Vagina (tissue), 2 donors: ENCODE data around the gene TMEM186. TPM values are rescaled to one million over a fixed set of nuclear protein-coding genes. Genes with fewer than 3 reads are reported as not detected.

ENCODE experiments used
- DNase-seq, 2 donors: peaks; one replicate each; pipeline ENCODE4 v3.0.0-alpha.2; 2017; ENCODE audit errors: extremely low spot score in 2 of 2
- H3K27ac ChIP-seq: fragments of 200-600 bp; sonication (generic); one replicate; pipeline ENCODE4 v1.5.1; 2019
- H3K27me3 ChIP-seq: fragments of 200-600 bp; sonication (generic); one replicate; pipeline ENCODE4 v1.5.1; 2019
- H3K36me3 ChIP-seq, 2 donors: fragments of 200-600 bp; sonication (generic); one replicate each; pipeline ENCODE4 v1.5.1; 2017 to 2019
- H3K4me1 ChIP-seq: fragments of 200-600 bp; sonication (generic); one replicate; pipeline ENCODE4 v1.5.1; 2019
- H3K4me3 ChIP-seq, 2 donors: fragments of 200-600 bp; sonication (generic); 1 replicate in 1 of 2; 2 replicates in 1 of 2; pipeline ENCODE4 v1.5.1; 2016 to 2019
- H3K9me3 ChIP-seq: fragments of 200-600 bp; sonication (generic); one replicate; pipeline ENCODE4 v1.5.1; 2019
- CTCF ChIP-seq, 3 experiments: fragments of 450-650 bp in 2 of 3; fragments of 200-600 bp in 1 of 3; sonication (generic) in 1 of 3; IDR thresholded peaks; one replicate each; pipeline ENCODE4 v1.5.1; 2017 to 2019; ENCODE audit warnings: antibody characterized with exemption in 3 of 3, mild to moderate bottlenecking in 2 of 3, moderate library complexity in 2 of 3
- POLR2A ChIP-seq, 2 donors: fragments of 450-650 bp; IDR thresholded peaks; one replicate each; pipeline ENCODE4 v1.6.1; 2017; ENCODE audit warnings: antibody characterized with exemption in 2 of 2, mild to moderate bottlenecking in 2 of 2, moderate library complexity in 2 of 2
- POLR2AphosphoS5 ChIP-seq, 2 donors: sonication (generic); formaldehyde crosslinking; IDR thresholded peaks; one replicate each; pipeline ENCODE4 v1.9.0; 2017; ENCODE audit warnings: antibody characterized with exemption in 2 of 2, mild to moderate bottlenecking in 2 of 2, low read depth in 1 of 2; ENCODE audit not compliant: insufficient read depth in 1 of 2
- intact Hi-C: fragments of 100-400 bp; cut with DNase I; formaldehyde crosslinking; loops from one replicate; pipeline ENCODE4 v1.15.1; 2023
- total RNA-seq: library from RNA; depleted of rRNA; stranded (reverse); fragments of >200 nt; gene quantifications from one replicate; pipeline ENCODE4 v1.2.3, GENCODE V29; 2016

TMEM186 gene
- total RNA-seq, 1 donor from 2014 or later, result 2.9 TPM

GRCh38 chr16:8832717-8833105 lies 35.3 kb upstream of the TMEM186 start:
- Histone ChIP-seq H3K4me3 (no peak overlapping the region), H3K27ac (no peak overlapping the region), H3K4me1 (no peaks in the 10 kb centered on the region), H3K9me3 (no peaks in the 10 kb centered on the region), H3K27me3 (no peaks in the 10 kb centered on the region), H3K36me3 (peaks cover 0 to 10% of the 10 kb centered on the region in 2 donors)
- no peak for TF ChIP-seq CTCF (IDR thresholded peaks at IDR 0.05)
- no peak for TF ChIP-seq POLR2AphosphoS5 (IDR thresholded peaks at IDR 0.05; ENCODE audit: insufficient read depth in 1 of 2, low read depth in 1 of 2)
- intact Hi-C loops, result no loop called here
- DNase-seq, result no peak

GRCh38 chr16:8831871-8832716 lies 34.7 kb upstream of the TMEM186 start:
- H3K4me3 ChIP-seq, result no peak overlapping the region
- no peak for DNase-seq
- no peaks in the 10 kb centered on the region for H3K27me3 ChIP-seq
- no peaks in the 10 kb centered on the region for H3K4me1 ChIP-seq
- H3K9me3 ChIP-seq, result no peaks in the 10 kb centered on the region
- intact Hi-C loops, result no loop called here
- no peak overlapping the region for H3K27ac ChIP-seq
- TF ChIP-seq POLR2A (IDR thresholded peaks at IDR 0.05) (no peak), POLR2AphosphoS5 (IDR thresholded peaks at IDR 0.05; ENCODE audit: insufficient read depth in 1 of 2, low read depth in 1 of 2) (no peak), CTCF (IDR thresholded peaks at IDR 0.05) (no peak)
- H3K36me3 ChIP-seq, result peaks cover 0 to 10% of the 10 kb centered on the region in 2 donors

- Histone ChIP-seq H3K27me3 (no peaks in the 10 kb centered on the region), H3K4me3 (no peak overlapping the region), H3K36me3 (peaks cover 0 to 10% of the 10 kb centered on the region in 2 donors), H3K9me3 (no peaks in the 10 kb centered on the region), H3K27ac (no peak overlapping the region), H3K4me1 (no peaks in the 10 kb centered on the region)
- no peak for DNase-seq
- intact Hi-C loops, result no loop called here
- TF ChIP-seq POLR2AphosphoS5 (IDR thresholded peaks at IDR 0.05; ENCODE audit: insufficient read depth in 1 of 2, low read depth in 1 of 2), result no peak
- TF ChIP-seq POLR2A (IDR thresholded peaks at IDR 0.05), result no peak
- TF ChIP-seq CTCF (IDR thresholded peaks at IDR 0.05), result no peak
Observed at GRCh38 chr16:8831450-8831849, 34.0 kb upstream of the TMEM186 start.

GRCh38 chr16:8828541-8829165 lies 31.2 kb upstream of the TMEM186 start:
- intact Hi-C loops, result no loop called here
- H3K36me3 ChIP-seq, result peaks cover 0 to 10% of the 10 kb centered on the region in 2 donors
- DNase-seq, result no peak

More at GRCh38 chr16:8828541-8829165, 31.2 kb upstream of the TMEM186 start:
- no peak overlapping the region for H3K4me3 ChIP-seq
- H3K27me3 ChIP-seq, result no peaks in the 10 kb centered on the region
- H3K9me3 ChIP-seq, result no peaks in the 10 kb centered on the region
- H3K4me1 ChIP-seq, result no peaks in the 10 kb centered on the region
- H3K27ac ChIP-seq, result no peak overlapping the region
- no peak for TF ChIP-seq POLR2AphosphoS5 (IDR thresholded peaks at IDR 0.05; ENCODE audit: insufficient read depth in 1 of 2, low read depth in 1 of 2)
- TF ChIP-seq CTCF (IDR thresholded peaks at IDR 0.05), result no peak
- TF ChIP-seq POLR2A (IDR thresholded peaks at IDR 0.05), result no peak
